Right lobe of liver (tissue), 4 donors: ENCODE measurements around the gene PBX2.

ENCODE experiments used
- CTCF ChIP-seq, 4 donors: fragments of 200-600 bp in 3 of 4; fragments of 450-650 bp in 1 of 4; IDR thresholded peaks; one replicate each; pipeline versions ENCODE4 v1.5.1 to v1.8.0; 2016 to 2022; ENCODE audit warnings: antibody characterized with exemption in 4 of 4, mild to moderate bottlenecking in 2 of 4
- POLR2A ChIP-seq: fragments of 450-650 bp; IDR thresholded peaks from one replicate; pipeline ENCODE4 v1.6.1; 2017; ENCODE audit warnings: antibody characterized with exemption, mild to moderate bottlenecking
- donor health status: DM: no; HTN: no; CAD: no.
- donor health status: DM: no; HTN: no; CAD: no.
- donor health status: DM: no; HTN: yes; CAD: no.

GRCh38 chr6:32140420-32141046 lies 49.5 kb downstream of the PBX2 start:
- TF ChIP-seq POLR2A = no peak
- no peak for TF ChIP-seq CTCF (IDR thresholded peaks at IDR 0.05)
